Lower leg skin (tissue), 4 donors: ENCODE measurements around the gene RBP4. TPM values are rescaled to one million over a fixed set of nuclear protein-coding genes. Genes with fewer than 3 reads are reported as not detected.

Experiments
- DNase-seq, 2 donors: peaks; one replicate each; pipeline ENCODE4 v3.0.0-alpha.2; 2019; ENCODE audit warnings: low spot score in 2 of 2
- H3K4me3 ChIP-seq: fragments of 200-600 bp; sonication (generic); 2 replicates; pipeline ENCODE4 v1.5.1; 2017; ENCODE audit warnings: mild to moderate bottlenecking, low read depth; ENCODE audit not compliant: poor library complexity, severe bottlenecking
- CTCF ChIP-seq, 3 donors: fragments of 450-650 bp; IDR thresholded peaks; one replicate each; pipeline ENCODE4 v1.5.1; 2016; ENCODE audit warnings: antibody characterized with exemption in 3 of 3, mild to moderate bottlenecking in 3 of 3, moderate library complexity in 2 of 3
- POLR2A ChIP-seq, 2 donors: fragments of 450-650 bp; IDR thresholded peaks; one replicate each; pipeline ENCODE4 v1.6.1; 2016 to 2017; ENCODE audit warnings: antibody characterized with exemption in 2 of 2, mild to moderate bottlenecking in 1 of 2, moderate library complexity in 1 of 2
- WGBS, 2 donors: methylation state at CpG; one replicate each; pipeline ENCODE4 v1.1.5; 2018; 5-methylcytosine and 5-hydroxymethylcytosine counted together
- intact Hi-C: fragments of 100-400 bp; cut with DNase I; formaldehyde crosslinking; loops from one replicate; pipeline ENCODE4 v1.15.0; 2023; ENCODE audit warnings: low total_unique reads
- total RNA-seq, 4 donors: library from RNA; depleted of rRNA; stranded (reverse); fragments of >200 nt; gene quantifications; one replicate each; pipeline ENCODE4 v1.1.0, GENCODE V29; 2016

Gene RBP4
- total RNA-seq, 4 donors from 2014 or later, result 1.7 to 17.5 (median 11.5) TPM

DNA sequence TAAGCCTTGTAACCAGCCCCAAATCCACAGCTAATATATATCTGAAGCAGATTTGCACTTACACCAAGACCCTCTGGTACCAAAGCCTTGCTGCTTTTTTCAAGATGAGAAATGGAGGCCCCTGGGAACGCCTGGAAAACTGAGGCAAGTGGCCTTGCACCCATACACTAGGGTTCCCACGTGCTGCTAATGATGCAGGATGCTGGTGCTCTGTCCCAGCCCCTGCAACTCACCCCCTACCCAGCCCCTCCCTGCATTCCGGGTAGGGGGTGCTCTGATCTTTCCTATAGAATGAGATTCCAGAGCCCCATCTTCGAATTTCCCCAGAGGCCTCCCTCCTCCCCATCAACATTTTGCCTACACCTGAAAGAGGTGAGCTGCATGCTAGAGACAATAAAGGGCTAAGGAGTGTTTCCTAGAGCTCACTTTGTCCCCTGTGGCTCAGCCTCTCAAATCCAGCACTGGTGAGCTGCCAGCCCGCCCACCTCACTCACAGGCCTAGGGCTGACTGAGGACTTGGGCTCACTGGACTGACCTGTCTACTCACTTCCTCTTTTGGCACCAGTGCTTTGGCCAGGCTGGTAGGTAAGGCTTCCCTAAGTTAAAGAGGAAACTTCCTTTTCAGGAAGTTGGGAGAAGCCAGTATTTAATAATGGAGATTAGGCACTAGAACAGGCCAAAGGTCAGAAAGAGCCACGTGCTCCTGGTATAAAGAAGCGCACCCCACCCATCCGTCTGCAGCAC lies 9.8 kb downstream of the RBP4 start:
- 70 to 72% methylated on average over 8 of the region's 8 CpGs for WGBS, 2 donors
- no peak for TF ChIP-seq POLR2A (IDR thresholded peaks at IDR 0.05)
- no peak for TF ChIP-seq CTCF (IDR thresholded peaks at IDR 0.05)
- H3K4me3 ChIP-seq, result no peak overlapping the region
- peak in 1 of 2 donors; percentile 61 for DNase-seq
- intact Hi-C loops, result no loop called here

DNA sequence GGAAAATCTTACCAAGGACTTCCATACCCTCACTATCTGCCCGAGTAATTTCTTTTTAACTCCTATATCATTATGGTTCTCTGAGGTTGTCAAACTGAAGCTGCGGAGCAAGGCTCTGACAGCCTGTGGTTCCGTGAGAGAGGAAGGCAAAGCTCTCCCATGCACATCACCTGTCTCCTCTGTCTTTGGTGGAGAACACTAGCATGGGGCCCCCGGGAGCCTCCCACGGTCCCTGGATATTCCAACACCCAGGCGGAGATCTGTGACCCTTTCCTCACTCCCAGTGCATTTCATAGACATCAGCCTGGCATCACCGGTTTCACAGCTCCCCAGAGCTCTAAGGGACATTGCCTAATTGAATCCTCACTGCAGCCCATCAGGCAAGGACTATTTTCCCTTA lies 10.4 kb downstream of the RBP4 start:
- intact Hi-C loops, result no loop called here
- WGBS, 2 donors, result 61 to 76% methylated on average over 7 of the region's 7 CpGs
- peak in 1 of 2 donors; percentile 48 for DNase-seq
- TF ChIP-seq POLR2A (IDR thresholded peaks at IDR 0.05) (no peak), CTCF (IDR thresholded peaks at IDR 0.05) (no peak)
- H3K4me3 ChIP-seq, result no peak overlapping the region

- peak in 1 of 2 donors; percentile 72 for DNase-seq
- H3K4me3 ChIP-seq, result no peak overlapping the region
- no peak for TF ChIP-seq POLR2A (IDR thresholded peaks at IDR 0.05)
- no peak for TF ChIP-seq CTCF (IDR thresholded peaks at IDR 0.05)
- intact Hi-C loops, result no loop called here
- 78 to 85% methylated on average over 15 of the region's 15 CpGs for WGBS, 2 donors
Observed at GRCh38 chr10:93589648-93590562, 11.1 kb downstream of the RBP4 start.

- no peak overlapping the region for H3K4me3 ChIP-seq
- WGBS, 2 donors, result 89 to 96% methylated on average over 7 of the region's 7 CpGs
- intact Hi-C loops, result no loop called here
- no peak for DNase-seq
- TF ChIP-seq POLR2A (IDR thresholded peaks at IDR 0.05) (no peak), CTCF (IDR thresholded peaks at IDR 0.05) (no peak)
Observed at GRCh38 chr10:93584445-93584844, 16.6 kb downstream of the RBP4 start.

DNA sequence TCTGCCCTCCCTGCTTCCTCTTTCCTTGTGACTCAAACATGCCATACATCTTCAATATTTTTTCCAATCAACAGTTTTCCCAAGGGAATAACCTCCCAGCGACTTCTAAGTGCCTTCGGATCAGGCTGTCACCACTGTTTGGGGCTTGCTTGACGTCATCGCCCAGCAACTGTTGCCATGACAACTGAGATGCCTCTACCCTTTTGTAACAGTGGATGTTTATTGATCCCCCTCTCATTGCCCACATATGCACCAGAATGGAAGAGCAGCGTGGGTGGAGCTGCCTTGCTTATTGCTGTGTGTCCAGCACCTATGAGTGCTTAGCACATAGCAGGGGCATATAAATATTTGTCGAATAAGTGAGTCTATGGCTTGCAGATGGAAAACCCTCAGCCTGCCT lies 20.2 kb downstream of the RBP4 start:
- intact Hi-C loops, result no loop called here
- no peak overlapping the region for H3K4me3 ChIP-seq
- DNase-seq, result no peak
- TF ChIP-seq CTCF (IDR thresholded peaks at IDR 0.05) (no peak), POLR2A (IDR thresholded peaks at IDR 0.05) (no peak)
- 35 to 54% methylated on average over 6 of the region's 6 CpGs for WGBS, 2 donors
